IMR-90 (cell line): ENCODE measurements around the gene HIF1AN. TPM values are rescaled to one million over a fixed set of nuclear protein-coding genes. Genes with fewer than 3 reads are reported as not detected.
A peak's percentile ranks its signal among the peaks of the same experiment; 100 is the strongest.

Experiments
- ATAC-seq: fragments of 200-7000 bp; cut with Tn5 transposase; 2 replicates; pipeline ENCODE4 v1.9.1; 2020; ENCODE audit warnings: low read depth, mild to moderate bottlenecking, moderate library complexity
- BruUV-seq: library from RNA; stranded (reverse); fragments of 400-500 nt; replicated peaks from 2 replicates; lab custom pipeline; 2021; lab: Mats Ljungman, UMichigan
- CTCF ChIA-PET: fragments of 300-600 bp; formaldehyde crosslinking; extraction: SDS; loops from one replicate; lab custom pipeline; 2021; ENCODE audit warnings: antibody characterized with exemption; lab: Yijun Ruan, JAX
- POLR2A ChIA-PET: fragments of 300-600 bp; sonication (Branson Sonifier 250); formaldehyde crosslinking; loops from one replicate; lab custom pipeline; 2022; ENCODE audit warnings: antibody characterized with exemption; ENCODE audit not compliant: unreplicated experiment; lab: Charles Lee
- DNase-seq: peaks from one replicate; pipeline ENCODE4 v3.0.0; 2013
- H2AFZ ChIP-seq: replicated peaks from 2 replicates; pipeline ENCODE3; 2013; ENCODE audit warnings: low read length, mild to moderate bottlenecking; ENCODE audit not compliant: poor library complexity
- H2AK5ac ChIP-seq: 2 replicates; pipeline ENCODE4 v1.6.1; 2013; ENCODE audit warnings: low read depth, low read length, inconsistent platforms
- H2AK9ac ChIP-seq: replicated peaks from 2 replicates; pipeline ENCODE3; 2013; ENCODE audit warnings: mild to moderate bottlenecking, low read depth, low read length, moderate library complexity; ENCODE audit not compliant: poor library complexity
- H2BK120ac ChIP-seq: 2 replicates; pipeline ENCODE4 v1.6.1; 2013; ENCODE audit warnings: low read depth, low read length, inconsistent platforms
- H2BK15ac ChIP-seq: 3 replicates; pipeline ENCODE4 v1.6.1; 2013; ENCODE audit warnings: low read depth, low read length, inconsistent platforms
- H2BK20ac ChIP-seq: 2 replicates; pipeline ENCODE4 v1.6.1; 2013; ENCODE audit warnings: low read depth, mild to moderate bottlenecking, inconsistent platforms, low read length, moderate library complexity
- H2BK5ac ChIP-seq: 2 replicates; pipeline ENCODE4 v1.6.1; 2013; ENCODE audit warnings: mild to moderate bottlenecking, low read depth, low read length, inconsistent platforms; ENCODE audit not compliant: poor library complexity, severe bottlenecking
- H3K14ac ChIP-seq: replicated peaks from 2 replicates; pipeline ENCODE4 v1.6.1; 2013; ENCODE audit warnings: low read depth, low read length, inconsistent platforms
- H3K18ac ChIP-seq: 2 replicates; pipeline ENCODE4 v1.6.1; 2013; ENCODE audit warnings: low read depth, low read length, control low read depth
- H3K23ac ChIP-seq: 2 replicates; pipeline ENCODE4 v1.6.1; 2013; ENCODE audit warnings: low read depth, low read length, inconsistent platforms
- H3K27ac ChIP-seq: 2 replicates; pipeline ENCODE4 v1.5.1; 2013; ENCODE audit warnings: mild to moderate bottlenecking, control low read depth, low read length; ENCODE audit not compliant: insufficient read depth
- H3K27me3 ChIP-seq: 2 replicates; pipeline ENCODE4 v1.6.1; 2013; ENCODE audit warnings: low read length; ENCODE audit not compliant: control insufficient read depth, insufficient read depth
- H3K36me3 ChIP-seq: 2 replicates; pipeline ENCODE4 v1.6.1; 2013; ENCODE audit warnings: low read length, mixed read lengths; ENCODE audit not compliant: control insufficient read depth, insufficient read depth
- H3K4ac ChIP-seq: 2 replicates; pipeline ENCODE4 v1.6.1; 2013; ENCODE audit warnings: low read depth, low read length, inconsistent platforms
- H3K4me1 ChIP-seq: 2 replicates; pipeline ENCODE4 v1.6.1; 2013; ENCODE audit warnings: low read length, mixed read lengths; ENCODE audit not compliant: control insufficient read depth, insufficient read depth
- H3K4me2 ChIP-seq: 2 replicates; pipeline ENCODE4 v1.6.1; 2013; ENCODE audit warnings: low read depth, mild to moderate bottlenecking, control low read depth, low read length, moderate library complexity
- H3K4me3 ChIP-seq: 2 replicates; pipeline ENCODE4 v1.5.1; 2013; ENCODE audit warnings: low read depth, mild to moderate bottlenecking, control low read depth, low read length, moderate library complexity; ENCODE audit not compliant: insufficient read depth
- H3K56ac ChIP-seq: 2 replicates; pipeline ENCODE4 v1.6.1; 2013; ENCODE audit warnings: low read length, inconsistent platforms; ENCODE audit not compliant: insufficient read depth; ENCODE audit errors: extremely low read depth
- H3K79me1 ChIP-seq, 2 experiments: 2 replicates each; pipeline ENCODE4 v1.6.1; 2013; ENCODE audit warnings: low read length in 2 of 2, inconsistent platforms in 1 of 2, low read depth in 1 of 2
- H3K9ac ChIP-seq: 2 replicates; pipeline ENCODE4 v1.6.1; 2013; ENCODE audit warnings: low read depth, low read length, control low read depth
- H3K9me1 ChIP-seq: 2 replicates; pipeline ENCODE4 v1.6.1; 2013; ENCODE audit warnings: low read length, inconsistent platforms; ENCODE audit not compliant: insufficient read depth
- H3K9me3 ChIP-seq: 2 replicates; pipeline ENCODE4 v1.6.1; 2013; ENCODE audit warnings: low read length; ENCODE audit not compliant: control insufficient read depth, insufficient read depth
- H4K20me1 ChIP-seq: 2 replicates; pipeline ENCODE4 v1.6.1; 2013; ENCODE audit warnings: low read length, inconsistent platforms; ENCODE audit not compliant: insufficient read depth
- H4K5ac ChIP-seq: 2 replicates; pipeline ENCODE4 v1.6.1; 2013; ENCODE audit warnings: mild to moderate bottlenecking, low read depth, low read length, control low read depth
- H4K8ac ChIP-seq, 2 experiments: 2 replicates each; pipeline ENCODE4 v1.6.1; 2013; ENCODE audit warnings: low read depth in 2 of 2, low read length in 2 of 2, control low read depth in 1 of 2, inconsistent platforms in 1 of 2
- H4K91ac ChIP-seq: 2 replicates; pipeline ENCODE4 v1.6.1; 2013; ENCODE audit warnings: low read depth, low read length, inconsistent platforms; ENCODE audit not compliant: insufficient read depth
- CEBPB ChIP-seq: IDR thresholded peaks from 2 replicates; pipeline ENCODE4 v1.6.1; 2012; ENCODE audit warnings: low read depth, low read length, improper control_type of control experiment
- FOS ChIP-seq: fragments of 150-350 bp; IDR thresholded peaks from 2 replicates; pipeline ENCODE4 v1.6.1; 2016; ENCODE audit warnings: low read depth, low read length
- MAZ ChIP-seq: IDR thresholded peaks from 2 replicates; pipeline ENCODE4 v1.6.1; 2012; ENCODE audit warnings: low read depth, mild to moderate bottlenecking, low read length, improper control_type of control experiment, moderate library complexity, borderline replicate concordance
- WGBS, 2 experiments: methylation state at CpG; one replicate each; pipeline versions ENCODE4 v1.1.5 to v1.1.7; 2013; ENCODE audit warnings: missing lambda C conversion rate in 2 of 2; ENCODE audit not compliant: insufficient read length in 1 of 2; ENCODE audit errors: extremely low coverage in 2 of 2; 5-methylcytosine and 5-hydroxymethylcytosine counted together
- dilution Hi-C: fragments of 300-500 bp; cut with HindIII; formaldehyde crosslinking; loops from one replicate; pipeline ENCODE4 v1.14.3; 2018; ENCODE audit warnings: low sequenced_read_pairs; ENCODE audit not compliant: unreplicated experiment
- in situ Hi-C: fragments of 300-500 bp; cut with MboI; formaldehyde crosslinking; loops from 3 replicates; pipeline ENCODE4 v1.14.3; 2019; ENCODE audit warnings: low sequenced_read_pairs, inconsistent platforms, mixed read lengths
- intact Hi-C: fragments of 100-400 bp; cut with micrococcal nuclease; formaldehyde crosslinking; loops from 2 replicates; pipeline ENCODE4 v1.10.0; 2022
- polyA plus RNA-seq, 3 experiments: library from polyadenylated mRNA; depleted of rRNA; stranded (reverse); fragments of >200 nt; gene quantifications; 2 replicates each; pipeline ENCODE4 v1.2.3, GENCODE V29; 2012; ENCODE audit warnings: low replicate concordance in 1 of 3
- total RNA-seq: library from RNA; depleted of rRNA; stranded (reverse); fragments of >200 nt; gene quantifications from 2 replicates; pipeline ENCODE4 v1.2.3, GENCODE V29; 2012
- TF ChIP-seq, protein P1 (sequence below): fragments of 150-350 bp; IDR thresholded peaks from 2 replicates; pipeline ENCODE4 v1.6.1; 2017; ENCODE audit warnings: mild to moderate bottlenecking, antibody characterized with exemption, low read length, low read depth

The HIF1AN gene
- total and polyA plus RNA-seq, 2 of the 4 experiments (the other 2 are of a cell fraction): 10.2 to 10.3 TPM

DNA sequence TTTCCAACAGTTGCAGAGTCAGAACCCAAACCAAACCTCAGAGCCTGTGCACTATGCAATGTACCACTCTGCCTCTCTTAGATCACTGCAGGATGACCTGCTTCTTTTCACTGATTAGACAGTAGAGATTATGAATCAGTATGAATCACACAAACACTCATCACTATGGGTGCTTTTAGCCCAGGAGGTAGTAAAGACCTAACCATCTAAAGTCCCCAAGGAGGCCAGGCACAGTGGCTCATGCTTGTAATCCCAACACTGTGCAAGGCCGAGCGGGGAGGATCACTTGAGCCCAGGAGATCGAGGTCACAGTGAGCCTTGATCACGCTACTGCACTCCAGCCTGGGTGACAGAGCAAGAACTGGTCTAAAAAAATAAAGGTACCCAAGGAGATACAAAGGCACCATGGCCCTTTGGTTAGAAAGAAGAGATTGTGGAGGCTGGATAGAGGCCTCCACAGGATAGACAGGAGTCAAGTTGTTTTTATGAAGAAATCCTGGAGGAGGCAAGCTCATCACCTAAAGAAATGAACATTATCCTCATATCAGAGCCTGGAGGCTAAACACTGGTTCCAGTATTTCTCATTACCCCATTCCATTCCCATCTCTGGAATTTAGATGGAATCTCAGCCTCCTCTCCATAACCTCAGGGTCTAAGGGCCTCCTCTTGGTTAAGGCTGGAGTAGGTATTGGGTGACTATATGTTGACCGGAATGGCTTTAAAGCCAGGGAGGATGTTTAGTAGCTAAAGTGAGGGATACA, 29.0 kb upstream of the HIF1AN start:
- no peak overlapping the region for H3K23ac ChIP-seq
- H3K18ac ChIP-seq: no peak overlapping the region
- H2BK5ac ChIP-seq: no peak overlapping the region
- no peak overlapping the region for H2BK120ac ChIP-seq
- peak overlapping the region; percentile 5; the same call in 1 of the 2 replicates for H2AK5ac ChIP-seq
- H3K4me3 ChIP-seq: no peak overlapping the region
- peaks cover 14% of the 10 kb centered on the region for H3K36me3 ChIP-seq
- ATAC-seq: peak; percentile 84
- no peak overlapping the region for H4K8ac ChIP-seq
- in situ Hi-C loops: loop anchor here (5.0 kb wide), 2 partner anchors 74 to 164 kb away; no protein-coding TSS in a partner anchor
- peaks cover 3% of the 10 kb centered on the region; the same call in 1 of the 2 replicates for H3K9me1 ChIP-seq
- no peak overlapping the region for H4K5ac ChIP-seq
- H3K9me3 ChIP-seq: no peaks in the 10 kb centered on the region
- no peak overlapping the region for H2BK15ac ChIP-seq
- no peaks in the 10 kb centered on the region; the same call in 1 of the 2 replicates for H3K4me1 ChIP-seq
- no peak overlapping the region for H3K9ac ChIP-seq
- ChIA-PET POLR2A (no interaction called here), CTCF (interaction anchor here (0.6 to 2.2 kb wide), 3 partner anchors 24 to 372 kb away, joined by 3 to 15 read pairs (median 4); no protein-coding TSS in a partner anchor)
- no TSS peak for BruUV-seq
- H3K27me3 ChIP-seq: no peaks in the 10 kb centered on the region
- DNase-seq: peak; percentile 86
- WGBS, 2 experiments: no CpG with 5 or more reads among the region's 5 CpGs
- no peak overlapping the region for H3K56ac ChIP-seq
- no peak overlapping the region for H2AK9ac ChIP-seq
- H3K27ac ChIP-seq: no peak overlapping the region
- H3K4ac ChIP-seq: no peak overlapping the region
- H3K14ac ChIP-seq: no peak overlapping the region
- intact Hi-C loops: loop anchor here (10.0 kb wide), 1 partner anchor 202 kb away; no protein-coding TSS in a partner anchor
- TF ChIP-seq CEBPB (peak; percentile 49; the same call in 1 of the 2 replicates), FOS (peak; percentile 54), MAZ (no peak)
- TF ChIP-seq, protein P1, sequence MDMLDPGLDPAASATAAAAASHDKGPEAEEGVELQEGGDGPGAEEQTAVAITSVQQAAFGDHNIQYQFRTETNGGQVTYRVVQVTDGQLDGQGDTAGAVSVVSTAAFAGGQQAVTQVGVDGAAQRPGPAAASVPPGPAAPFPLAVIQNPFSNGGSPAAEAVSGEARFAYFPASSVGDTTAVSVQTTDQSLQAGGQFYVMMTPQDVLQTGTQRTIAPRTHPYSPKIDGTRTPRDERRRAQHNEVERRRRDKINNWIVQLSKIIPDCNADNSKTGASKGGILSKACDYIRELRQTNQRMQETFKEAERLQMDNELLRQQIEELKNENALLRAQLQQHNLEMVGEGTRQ: no peak
- dilution Hi-C loops: no loop called here
- H4K20me1 ChIP-seq: no peaks in the 10 kb centered on the region
- no peak overlapping the region for H2AFZ ChIP-seq
- H3K79me1 ChIP-seq: no peaks in the 10 kb centered on the region
- H3K4me2 ChIP-seq: no peak overlapping the region
- no peak overlapping the region for H4K91ac ChIP-seq
- no peak overlapping the region for H2BK20ac ChIP-seq
